ENCODE measurements around the gene MAPK4. TPM values are rescaled to one million over a fixed set of nuclear protein-coding genes. Genes with fewer than 3 reads are reported as not detected.

The MAPK4 gene
- total and polyA plus RNA-seq, 10 of the 15 experiments (the other 5 are each of a cell fraction or from before 2014, with no cell fraction given), result 0.03 to 0.11 (median 0.06) TPM; not detected in 4

DNA sequence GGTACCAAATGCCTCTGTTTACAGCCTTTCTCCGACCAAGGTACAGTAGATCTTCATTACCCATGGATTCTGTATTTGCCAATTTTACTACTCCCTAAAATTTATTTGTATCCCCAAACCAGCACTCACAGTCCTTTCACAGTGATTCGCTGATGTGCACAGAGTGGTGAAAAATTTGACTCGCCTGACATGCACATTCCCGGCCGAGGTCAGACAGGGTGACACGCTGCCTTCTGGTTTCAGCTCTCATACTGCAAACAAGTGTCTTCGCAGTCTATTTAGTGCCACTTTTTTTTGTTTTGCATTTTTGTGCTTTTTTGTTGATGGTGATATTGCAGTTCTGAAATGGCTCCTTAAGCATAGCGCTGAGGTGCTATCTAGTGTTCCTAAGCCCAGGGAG lies 71.0 kb downstream of the MAPK4 start:
- no peak overlapping the region for H3K27ac ChIP-seq (ENCODE audit: control insufficient read depth, insufficient read depth)
- DNase-seq (ENCODE audit: low read depth, low spot score) (no peak), ATAC-seq (no peak), FAIRE-seq (no peak)
- no peaks in the 10 kb centered on the region for H3K79me2 ChIP-seq (ENCODE audit: control insufficient read depth, insufficient read depth, low read length)
- H4K20me1 ChIP-seq (ENCODE audit: control insufficient read depth, insufficient read depth), result no peaks in the 10 kb centered on the region
- no peak overlapping the region for H2AFZ ChIP-seq (ENCODE audit: control insufficient read depth, low read depth, low read length)
- TF ChIP-seq LARP7 (IDR thresholded peaks at IDR 0.05) (no peak), ETV6 (conservative IDR thresholded peaks at IDR 0.05 in 1 of 2, IDR thresholded peaks at IDR 0.05 in 1 of 2; ENCODE audit: borderline replicate concordance in 1 of 2, low read depth in 1 of 2) (no peak), RFX5 (IDR thresholded peaks at IDR 0.05; ENCODE audit: low read depth, low read length) (no peak), TCF7 (IDR thresholded peaks at IDR 0.05; ENCODE audit: borderline replicate concordance) (no peak), NFYA (IDR thresholded peaks at IDR 0.05; ENCODE audit: borderline replicate concordance, low read depth, low read length) (no peak), TBL1XR1 (IDR thresholded peaks at IDR 0.05; ENCODE audit: low read depth, low read length) (no peak), ZNF384 (IDR thresholded peaks at IDR 0.05; ENCODE audit: borderline replicate concordance, low read depth, low read length) (no peak), BHLHE40 (IDR thresholded peaks at IDR 0.05; ENCODE audit: borderline replicate concordance in 1 of 2, low read depth in 2 of 2, low read length in 1 of 2) (no peak), HDAC6 (IDR thresholded peaks at IDR 0.05; ENCODE audit: unreplicated experiment) (no peak)
- ChIA-PET SMC1A (ENCODE audit: uncharacterized antibody, unreplicated experiment) (no interaction called here), POLR2A (no interaction called here), RAD21 (ENCODE audit: unreplicated experiment) (no interaction called here), CTCF (no interaction called here)
- intact Hi-C loops (cut with micrococcal nuclease; ENCODE audit: unreplicated experiment), result no loop called here
- H3K9ac ChIP-seq (ENCODE audit: control insufficient read depth, insufficient read depth, low read length), result no peak overlapping the region
- no peak overlapping the region for H3K4me3 ChIP-seq
- H3K4me2 ChIP-seq (ENCODE audit: control insufficient read depth, insufficient read depth), result no peak overlapping the region
- H3K36me3 ChIP-seq (ENCODE audit: control insufficient read depth in 2 of 2, insufficient read depth in 2 of 2, low read length in 1 of 2), result no peaks in the 10 kb centered on the region
- H3K9me3 ChIP-seq (replicated peaks; ENCODE audit: control insufficient read depth, insufficient read depth, low read length), result no peaks in the 10 kb centered on the region
- no peaks in the 10 kb centered on the region for H3K4me1 ChIP-seq (ENCODE audit: control insufficient read depth, insufficient read depth, low read length)
- no peaks in the 10 kb centered on the region; a peak in 2 of 4 replicates for H3K27me3 ChIP-seq (replicated peaks in 1 of 2; ENCODE audit: control insufficient read depth in 2 of 2, insufficient read depth in 2 of 2, low read length in 1 of 2)
- 25% methylated on average over 8 of the region's 8 CpGs for whole genome bisulfite sequencing (ENCODE audit: insufficient coverage, insufficient replicate concordance, low lambda C conversion rate, missing lambda C conversion rate)
- no TSS peak for BruUV-seq (replicated peaks)
- in situ Hi-C loops (cut with MboI), result no loop called here

Measured in GM12878 (cell line).